SU-DHL-6 (cell line): ENCODE results near the gene KRT15.

Experiments
- H2AFZ ChIP-seq: fragments of 200-600 bp; sonication (generic); 2 replicates; pipeline ENCODE4 v1.6.1; 2014; ENCODE audit warnings: low read depth, mild to moderate bottlenecking, moderate library complexity, mixed read lengths, antibody characterized with exemption, low read length; ENCODE audit not compliant: severe bottlenecking
- H3F3A ChIP-seq: fragments of 200-600 bp; shearing (Covaris generic); 2 replicates; pipeline ENCODE4 v1.6.0; 2016; ENCODE audit warnings: antibody characterized with exemption, mild to moderate bottlenecking; ENCODE audit not compliant: insufficient read depth
- H3K27ac ChIP-seq: fragments of 200-600 bp; sonication (generic); 2 replicates; pipeline ENCODE4 v1.5.1; 2016; ENCODE audit warnings: low read depth, mild to moderate bottlenecking, low read length, moderate library complexity, mixed read lengths
- H3K27me3 ChIP-seq: fragments of 200-600 bp; sonication (generic), shearing (Covaris generic); 2 replicates; pipeline ENCODE4 v1.6.0; 2014; ENCODE audit warnings: mild to moderate bottlenecking, low read length
- H3K36me3 ChIP-seq: fragments of 200-600 bp; sonication (generic); 2 replicates; pipeline ENCODE4 v1.6.1; 2014; ENCODE audit warnings: mild to moderate bottlenecking, low read length, mixed read lengths
- H3K4me2 ChIP-seq: fragments of 300-600, 200-600 bp; shearing (Covaris generic), sonication (generic); 2 replicates; pipeline ENCODE4 v1.6.0; 2014; ENCODE audit warnings: low read length, low read depth, mild to moderate bottlenecking; ENCODE audit not compliant: poor library complexity, severe bottlenecking
- H3K4me3 ChIP-seq: fragments of 200-600 bp; sonication (generic); 2 replicates; pipeline ENCODE4 v1.5.1; 2014; ENCODE audit warnings: antibody characterized with exemption, low read length, mild to moderate bottlenecking, mixed read lengths; ENCODE audit not compliant: insufficient read depth, poor library complexity, severe bottlenecking
- H3K79me2 ChIP-seq: fragments of 200-600 bp; sonication (generic); 2 replicates; pipeline ENCODE4 v1.6.1; 2014; ENCODE audit warnings: mild to moderate bottlenecking, low read length, moderate library complexity; ENCODE audit not compliant: insufficient read depth
- H3K9ac ChIP-seq: fragments of 200-600 bp; sonication (generic); 2 replicates; pipeline ENCODE4 v1.7.0; 2014; ENCODE audit warnings: mild to moderate bottlenecking, low read length
- H3K9me2 ChIP-seq: fragments of 200-600 bp; sonication (generic); replicated peaks from 2 replicates; pipeline ENCODE4 v1.6.1; 2014; ENCODE audit warnings: low read length; ENCODE audit not compliant: insufficient read depth
- H3K9me3 ChIP-seq: fragments of 200-600 bp; sonication (generic); 2 replicates; pipeline ENCODE4 v1.6.1; 2014; ENCODE audit warnings: low read length, mixed read lengths; ENCODE audit not compliant: insufficient read depth
- H4K20me1 ChIP-seq: fragments of 200-600 bp; sonication (generic); 2 replicates; pipeline ENCODE4 v1.6.1; 2014; ENCODE audit warnings: low read depth, mild to moderate bottlenecking, antibody characterized with exemption, low read length, moderate library complexity, mixed read lengths
- CTCF ChIP-seq: fragments of 200-600 bp; sonication (generic); IDR thresholded peaks from one replicate; pipeline ENCODE4 v1.5.1; 2017; ENCODE audit warnings: antibody characterized with exemption, mild to moderate bottlenecking, low read length, moderate library complexity; ENCODE audit not compliant: insufficient read depth, poor library complexity, severe bottlenecking
- EZH2phosphoT487 ChIP-seq: fragments of 200-600 bp; sonication (generic), shearing (Covaris generic); conservative IDR thresholded peaks from 2 replicates; pipeline ENCODE4 v1.6.1; 2018; ENCODE audit warnings: mild to moderate bottlenecking, antibody characterized with exemption, low read length, moderate library complexity, mixed read lengths

Gene KRT15

DNA sequence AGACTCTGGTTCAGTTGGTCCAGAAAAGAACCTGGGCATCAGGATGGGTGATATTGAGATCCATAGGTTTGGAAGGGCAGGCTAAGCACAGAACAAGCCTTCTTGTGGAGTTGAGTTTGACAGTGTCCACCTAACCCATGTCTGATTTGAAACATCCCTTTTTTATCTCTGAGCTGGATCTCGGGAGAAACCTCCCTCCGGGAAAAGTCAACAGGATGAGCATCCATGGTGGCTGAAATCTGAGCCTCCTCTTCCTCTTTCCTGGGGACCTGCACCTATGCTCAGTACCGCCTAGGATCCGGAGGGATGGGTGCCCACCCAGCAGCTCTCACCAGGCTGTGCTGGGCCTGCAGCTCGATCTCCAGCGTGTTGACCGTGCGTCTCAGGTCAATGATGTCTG is 54.9 kb downstream of the KRT15 start:
- H3K4me2 ChIP-seq: no peak overlapping the region

More for the DNA sequence above, 54.9 kb downstream of the KRT15 start:
- Histone ChIP-seq H3K27ac (no peak overlapping the region), H3K9ac (no peak overlapping the region), H3K4me3 (no peak overlapping the region), H3K9me2 (no peaks in the 10 kb centered on the region), H3K79me2 (no peaks in the 10 kb centered on the region), H3K27me3 (no peaks in the 10 kb centered on the region), H3K36me3 (no peaks in the 10 kb centered on the region), H2AFZ (no peak overlapping the region), H4K20me1 (no peaks in the 10 kb centered on the region), H3F3A (no peaks in the 10 kb centered on the region), H3K9me3 (no peaks in the 10 kb centered on the region)
- TF ChIP-seq CTCF (no peak), EZH2phosphoT487 (no peak)
